MM.1S (cell line): ENCODE measurements around the gene PTPN20.

ENCODE experiments used
- DNase-seq: peaks from one replicate; pipeline ENCODE4 v3.0.0-alpha.2; 2015
- H2AFZ ChIP-seq: fragments of 300-600 bp; sonication (generic); 2 replicates; pipeline ENCODE4 v1.6.0; 2016; ENCODE audit warnings: antibody characterized with exemption, low read length
- H3F3A ChIP-seq: fragments of 300-600 bp; sonication (generic); 2 replicates; pipeline ENCODE4 v1.6.1; 2016; ENCODE audit warnings: mild to moderate bottlenecking, antibody characterized with exemption, low read length, moderate library complexity, mixed read lengths; ENCODE audit not compliant: insufficient read depth
- H3K27ac ChIP-seq: fragments of 300-600 bp; sonication (generic); 2 replicates; pipeline ENCODE4 v1.5.1; 2016; ENCODE audit warnings: mild to moderate bottlenecking, low read length
- H3K27me3 ChIP-seq: fragments of 300-600 bp; sonication (generic); replicated peaks from 2 replicates; pipeline ENCODE4 v1.6.0; 2016; ENCODE audit warnings: low read length; ENCODE audit not compliant: insufficient read depth
- H3K36me3 ChIP-seq: fragments of 300-600 bp; sonication (generic); replicated peaks from 2 replicates; pipeline ENCODE4 v1.6.1; 2016; ENCODE audit warnings: mild to moderate bottlenecking, low read length, mixed read lengths; ENCODE audit not compliant: insufficient read depth
- H3K4me1 ChIP-seq: fragments of 300-600 bp; sonication (generic); 2 replicates; pipeline ENCODE4 v1.6.1; 2016; ENCODE audit warnings: low read length, mixed read lengths
- H3K4me2 ChIP-seq: fragments of 300-600 bp; sonication (generic); 2 replicates; pipeline ENCODE4 v1.6.0; 2016; ENCODE audit warnings: low read depth, low read length
- H3K4me3 ChIP-seq: fragments of 300-600 bp; sonication (generic); 2 replicates; pipeline ENCODE4 v1.5.1; 2016; ENCODE audit warnings: low read length, mixed read lengths
- H3K79me2 ChIP-seq: fragments of 300-600 bp; sonication (generic); 2 replicates; pipeline ENCODE4 v1.6.1; 2016; ENCODE audit warnings: mixed run types, low read length, mixed read lengths
- H3K9ac ChIP-seq: fragments of 300-600 bp; sonication (generic); 2 replicates; pipeline ENCODE4 v1.6.1; 2016; ENCODE audit warnings: low read length, mixed read lengths
- H3K9me2 ChIP-seq: fragments of 300-600 bp; sonication (generic); replicated peaks from 2 replicates; pipeline ENCODE4 v1.6.1; 2016; ENCODE audit warnings: mild to moderate bottlenecking, low read length, mixed read lengths; ENCODE audit not compliant: insufficient read depth
- H3K9me3 ChIP-seq: fragments of 300-600 bp; sonication (generic); replicated peaks from 2 replicates; pipeline ENCODE4 v1.6.1; 2016; ENCODE audit warnings: mild to moderate bottlenecking, low read length, mixed read lengths; ENCODE audit not compliant: insufficient read depth
- H4K20me1 ChIP-seq: fragments of 300-600 bp; sonication (generic); 2 replicates; pipeline ENCODE4 v1.6.1; 2016; ENCODE audit warnings: mild to moderate bottlenecking, low read length, moderate library complexity, mixed read lengths; ENCODE audit not compliant: insufficient read depth
- CTCF ChIP-seq: fragments of 300-600 bp; sonication (generic); IDR thresholded peaks from 2 replicates; pipeline ENCODE4 v1.5.1; 2016; ENCODE audit warnings: antibody characterized with exemption, low read length, mixed read lengths
- EZH2 ChIP-seq: fragments of 300-600 bp; sonication (generic); optimal IDR thresholded peaks from 2 replicates; pipeline ENCODE3; 2017; ENCODE audit warnings: low read depth, mild to moderate bottlenecking, antibody characterized with exemption, low read length, mixed read lengths
- EZH2phosphoT487 ChIP-seq: fragments of 300-600 bp; sonication (generic); IDR thresholded peaks from 2 replicates; pipeline ENCODE4 v1.6.1; 2018; ENCODE audit warnings: antibody characterized with exemption, low read length

PTPN20 gene

GRCh38 chr10:47045331-47045861 is 134.2 kb downstream of the PTPN20 start:
- H3K27ac ChIP-seq, result no peak overlapping the region
- H4K20me1 ChIP-seq, result no peaks in the 10 kb centered on the region
- H3K4me3 ChIP-seq, result no peak overlapping the region
- H3K4me1 ChIP-seq, result no peaks in the 10 kb centered on the region
- no peaks in the 10 kb centered on the region for H3K27me3 ChIP-seq
- no peak overlapping the region for H3K4me2 ChIP-seq
- H3K9me3 ChIP-seq, result no peaks in the 10 kb centered on the region
- no peaks in the 10 kb centered on the region for H3F3A ChIP-seq
- no peaks in the 10 kb centered on the region for H3K9me2 ChIP-seq
- no peak for DNase-seq
- no peak overlapping the region for H2AFZ ChIP-seq
- no peaks in the 10 kb centered on the region for H3K79me2 ChIP-seq
- H3K36me3 ChIP-seq, result no peaks in the 10 kb centered on the region
- H3K9ac ChIP-seq, result no peak overlapping the region
- TF ChIP-seq EZH2 (no peak), CTCF (no peak), EZH2phosphoT487 (no peak)

DNA sequence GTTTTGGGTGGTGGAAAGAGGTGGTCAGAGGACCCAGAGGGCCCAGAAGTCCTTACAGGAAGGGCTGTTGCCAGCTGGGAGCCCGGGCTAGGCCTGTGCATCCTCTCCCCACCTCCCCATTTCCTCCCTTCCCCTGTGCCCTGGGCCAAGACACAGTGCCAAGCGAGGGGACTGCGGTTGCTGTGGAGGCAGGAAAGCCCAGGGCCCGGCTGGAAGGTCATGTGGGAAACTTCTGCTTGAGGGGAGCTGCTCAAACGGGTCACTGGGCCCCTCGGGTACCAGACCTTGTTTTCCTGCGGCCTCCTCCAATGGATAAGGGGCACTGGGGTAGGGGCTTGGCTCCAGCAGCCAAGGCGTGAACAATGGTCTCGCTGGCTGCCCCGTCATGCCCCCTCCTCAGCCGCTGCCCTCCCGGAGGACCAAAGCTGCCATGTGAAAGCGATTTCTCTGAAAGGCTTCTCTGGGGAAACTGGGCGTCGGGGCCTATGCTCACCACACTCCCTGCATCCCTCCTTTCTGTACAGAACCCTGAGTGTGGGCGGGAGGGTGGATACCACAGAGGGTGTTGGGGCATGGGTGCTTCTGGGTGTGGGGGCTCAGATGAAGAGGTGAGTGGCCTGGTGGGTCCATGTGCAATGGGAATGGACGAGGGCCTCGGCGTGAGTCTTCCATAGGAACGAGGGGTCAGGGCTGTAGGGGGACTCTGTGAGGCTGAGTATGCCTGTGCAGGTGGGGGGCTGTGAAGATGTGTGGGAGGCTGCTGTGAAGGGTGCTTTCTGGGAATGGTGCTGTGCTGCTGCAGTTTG is 135.3 kb downstream of the PTPN20 start:
- H3K36me3 ChIP-seq, result no peaks in the 10 kb centered on the region
- no peak for DNase-seq
- H3K9ac ChIP-seq, result no peak overlapping the region
- no peak for TF ChIP-seq CTCF
- H3K4me1 ChIP-seq, result no peaks in the 10 kb centered on the region
- H3K9me3 ChIP-seq, result no peaks in the 10 kb centered on the region
- H3K27me3 ChIP-seq, result no peaks in the 10 kb centered on the region
- no peak overlapping the region for H3K27ac ChIP-seq
- H2AFZ ChIP-seq, result no peak overlapping the region
- H3K4me3 ChIP-seq, result no peak overlapping the region
- H3K79me2 ChIP-seq, result no peaks in the 10 kb centered on the region
- H3F3A ChIP-seq, result no peaks in the 10 kb centered on the region
- H3K4me2 ChIP-seq, result no peak overlapping the region
- H3K9me2 ChIP-seq, result no peaks in the 10 kb centered on the region
- H4K20me1 ChIP-seq, result no peaks in the 10 kb centered on the region

DNA sequence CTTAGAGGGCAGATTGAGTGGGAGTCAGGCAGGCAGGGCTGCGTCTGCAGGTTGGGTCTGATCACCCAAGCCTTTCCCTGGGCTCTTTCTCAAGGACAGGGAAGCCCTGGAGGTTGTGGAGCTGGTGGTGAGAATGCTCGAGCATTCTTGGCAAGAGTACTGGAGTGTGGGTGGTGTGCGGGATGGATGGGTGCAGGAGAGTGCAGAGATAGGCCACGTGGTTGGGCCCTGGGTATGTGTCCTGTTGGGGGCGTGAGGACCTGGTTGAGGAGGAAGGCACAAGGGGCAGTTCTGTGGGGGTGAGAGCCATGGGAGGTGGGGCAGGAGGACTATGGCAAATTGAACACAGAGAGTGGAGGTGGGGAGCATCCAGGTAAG is 135.9 kb downstream of the PTPN20 start:
- DNase-seq, result no peak
- Histone ChIP-seq H3K79me2 (no peaks in the 10 kb centered on the region), H3K9ac (no peak overlapping the region), H3K27me3 (no peaks in the 10 kb centered on the region), H2AFZ (no peak overlapping the region), H3K4me3 (no peak overlapping the region), H3K36me3 (no peaks in the 10 kb centered on the region), H3F3A (no peaks in the 10 kb centered on the region), H3K9me2 (no peaks in the 10 kb centered on the region), H3K4me2 (no peak overlapping the region), H3K27ac (no peak overlapping the region), H3K9me3 (no peaks in the 10 kb centered on the region), H3K4me1 (no peaks in the 10 kb centered on the region), H4K20me1 (no peaks in the 10 kb centered on the region)
- TF ChIP-seq EZH2, result no peak
- no peak for TF ChIP-seq CTCF
